NK-92 (cell line): ENCODE results near the gene BAG5.

Source experiments
- DNase-seq: peaks from one replicate; lab custom pipeline; 2025; ENCODE audit not compliant: unreplicated experiment; lab: John Stamatoyannopoulos, UW

Gene BAG5

GRCh38 chr14:103547941-103548462 is 14.5 kb downstream of the BAG5 start:
- DNase-seq: no peak

DNA sequence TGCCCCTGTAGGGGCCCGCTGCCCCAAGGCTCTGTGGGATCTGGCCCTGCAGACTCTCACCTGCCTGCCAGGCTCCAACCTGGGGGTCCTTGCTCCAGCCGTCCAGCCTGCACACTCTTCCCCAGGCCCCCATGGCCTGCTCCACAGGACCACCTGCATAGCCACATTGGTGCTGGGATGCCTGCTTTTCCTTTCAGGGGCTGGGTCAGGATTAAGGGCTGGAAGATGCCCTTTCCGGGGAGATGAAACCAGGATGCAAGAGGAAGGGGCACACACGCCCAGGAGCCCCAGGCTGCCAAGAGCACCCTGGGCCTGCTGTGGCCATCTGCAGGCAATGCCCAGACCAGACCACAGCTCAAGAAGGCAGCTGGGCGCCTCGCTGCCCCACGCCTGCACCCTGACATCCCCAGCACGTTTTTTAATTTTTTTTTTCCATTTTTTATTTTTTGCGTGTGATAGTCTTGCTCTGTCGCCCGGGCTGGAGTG is 15.0 kb downstream of the BAG5 start:
- no peak for DNase-seq

DNA sequence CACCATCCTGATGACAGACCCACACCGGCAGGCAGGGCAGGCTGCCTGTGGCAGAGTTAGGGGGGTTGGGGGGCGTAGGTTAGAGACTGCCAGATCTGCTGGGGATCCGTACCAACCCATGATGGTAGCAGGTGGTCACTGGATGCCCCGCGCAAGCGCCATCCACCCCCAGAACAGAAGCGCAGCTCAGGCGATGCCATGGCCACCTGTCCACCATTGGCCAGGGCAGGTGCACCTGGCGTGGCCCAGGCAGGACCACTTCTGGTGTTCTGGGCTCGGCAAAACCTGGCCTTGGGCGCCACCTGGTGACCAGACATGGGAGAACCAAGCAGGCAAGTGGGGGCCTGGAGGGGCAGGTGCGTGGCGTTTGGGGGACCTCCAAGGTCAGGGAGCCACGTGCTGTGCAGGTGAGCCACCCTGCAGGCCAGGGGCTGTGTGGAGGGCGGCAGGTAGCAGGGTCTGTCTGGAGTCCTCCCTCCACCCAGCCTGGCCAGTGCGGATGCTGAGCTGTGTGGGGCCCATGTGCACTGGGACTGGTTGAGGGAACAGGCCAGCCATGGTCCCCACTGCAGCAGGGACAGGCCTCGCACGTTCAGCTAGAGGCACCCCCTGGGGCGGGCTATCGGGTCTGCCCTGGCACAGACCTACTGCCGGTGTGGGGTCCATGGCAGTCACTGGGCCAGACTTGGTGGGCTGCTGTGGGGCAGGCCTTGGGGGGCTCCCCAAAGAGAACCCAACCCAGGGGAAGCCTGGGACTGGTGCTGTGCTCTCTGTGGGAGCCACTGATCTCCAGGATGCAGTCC is 15.6 kb downstream of the BAG5 start:
- DNase-seq: no peak

GRCh38 chr14:103545915-103546651 is 16.4 kb downstream of the BAG5 start:
- DNase-seq: no peak

GRCh38 chr14:103545219-103545914 is 17.1 kb downstream of the BAG5 start:
- no peak for DNase-seq

- DNase-seq: no peak
These were observed 17.9 kb downstream of the BAG5 start for GRCh38 chr14:103544388-103545218.

- DNase-seq: no peak
These were observed 18.6 kb downstream of the BAG5 start for GRCh38 chr14:103543721-103544387.

DNA sequence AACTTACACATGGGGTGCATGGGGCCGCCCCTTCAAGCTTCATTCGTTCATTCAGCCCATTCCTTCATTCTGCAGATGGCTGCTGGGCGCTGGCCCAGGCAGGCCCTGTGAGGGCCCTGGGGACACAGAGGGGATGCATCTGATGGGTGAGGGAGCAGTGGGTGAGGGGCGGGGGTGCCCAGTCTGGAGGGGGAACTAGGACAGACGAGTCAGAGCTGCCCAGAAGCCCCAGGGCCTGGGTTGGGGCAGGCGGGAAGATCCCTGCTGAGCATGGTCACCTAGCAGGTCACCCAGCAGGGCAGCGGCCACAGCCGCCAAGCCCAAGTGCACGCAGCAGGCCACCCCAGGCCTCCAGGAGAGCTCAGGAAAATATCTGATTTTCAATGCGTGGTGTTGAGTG is 19.3 kb downstream of the BAG5 start:
- DNase-seq: no peak

GRCh38 chr14:103542605-103543088 is 19.8 kb downstream of the BAG5 start:
- DNase-seq: no peak

- DNase-seq: no peak
These were observed 20.5 kb downstream of the BAG5 start for GRCh38 chr14:103541709-103542604.

DNA sequence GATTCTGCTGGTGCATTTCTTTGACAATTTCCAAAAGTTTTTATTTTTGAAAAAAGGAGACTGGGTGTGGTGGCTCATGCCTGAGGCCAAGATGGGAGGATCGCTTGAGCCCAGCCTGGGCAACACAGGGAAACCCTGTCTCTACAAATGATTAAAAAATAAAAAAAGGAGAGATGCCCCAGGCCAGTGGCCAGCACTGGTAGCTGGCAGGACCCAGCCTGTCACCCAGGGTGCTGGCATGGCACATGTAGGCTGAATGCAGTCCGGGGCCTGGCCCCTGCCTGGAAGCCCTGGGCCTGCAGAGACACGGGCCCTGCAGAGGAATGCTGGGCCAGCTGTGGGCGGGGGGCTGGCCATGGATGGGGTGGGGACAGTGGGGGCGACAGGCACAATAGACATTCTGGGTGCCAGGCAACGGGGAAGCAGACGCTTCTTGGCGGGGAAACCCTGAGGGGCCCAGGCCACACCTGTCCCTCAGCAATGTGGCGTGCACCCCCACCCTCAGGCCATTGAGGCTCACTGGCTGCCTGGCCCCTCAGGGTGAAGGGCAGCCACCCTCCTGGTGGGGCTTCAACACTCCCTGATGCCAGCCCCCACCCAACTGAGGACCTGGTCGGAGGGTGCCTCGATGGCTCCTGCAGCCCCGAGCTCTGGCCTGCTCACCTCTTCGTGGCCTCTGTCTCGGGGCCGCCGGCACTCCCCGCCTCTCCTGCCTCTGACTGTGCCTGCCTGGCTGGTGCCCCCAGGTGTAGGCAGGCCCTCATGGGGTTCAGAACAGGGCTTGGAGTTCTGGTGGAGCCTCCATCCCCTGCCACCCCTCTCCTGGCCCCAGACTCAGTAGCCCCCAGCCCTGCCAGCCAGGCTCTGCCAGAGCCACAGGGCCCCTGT is 21.4 kb downstream of the BAG5 start:
- DNase-seq: no peak

GRCh38 chr14:103539056-103539825 is 23.2 kb downstream of the BAG5 start:
- no peak for DNase-seq

DNA sequence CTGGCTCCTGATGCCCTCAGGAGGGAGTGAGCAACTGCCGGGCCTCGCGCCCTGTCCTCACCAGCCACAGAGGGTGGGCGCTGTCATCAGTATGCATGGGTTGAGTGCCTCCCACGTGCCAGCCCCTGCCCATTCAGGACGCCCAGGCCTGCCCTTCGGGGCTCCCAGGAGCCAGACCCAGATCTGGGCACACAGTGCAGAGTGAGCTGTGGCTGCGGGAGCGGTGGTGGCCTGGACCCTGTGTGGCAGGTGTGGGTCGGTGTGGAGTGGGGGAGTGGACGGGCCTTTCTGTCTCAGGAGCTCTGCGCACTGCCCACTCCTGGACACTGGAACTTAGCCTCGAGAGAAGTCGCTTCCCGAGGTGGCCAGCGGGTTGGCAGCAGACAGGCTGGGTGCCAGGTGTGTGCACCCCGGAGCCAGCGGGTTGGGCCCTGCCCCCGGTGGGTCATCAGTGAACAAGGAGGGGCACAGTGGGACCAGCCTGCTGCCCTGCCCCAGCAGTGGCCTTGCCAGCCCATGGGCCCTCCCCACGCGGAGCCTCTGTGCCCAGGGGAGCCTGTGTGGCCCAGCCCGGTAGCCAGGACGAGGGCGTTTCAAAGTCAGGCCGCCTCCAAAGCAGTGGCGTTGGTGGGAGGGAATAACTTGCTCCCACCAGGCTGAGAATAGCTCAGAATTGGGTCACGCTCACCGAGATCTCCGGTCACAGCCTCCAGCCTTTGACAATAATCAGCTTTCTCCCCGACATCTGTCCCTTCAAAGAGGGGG is 24.0 kb downstream of the BAG5 start:
- no peak for DNase-seq

DNA sequence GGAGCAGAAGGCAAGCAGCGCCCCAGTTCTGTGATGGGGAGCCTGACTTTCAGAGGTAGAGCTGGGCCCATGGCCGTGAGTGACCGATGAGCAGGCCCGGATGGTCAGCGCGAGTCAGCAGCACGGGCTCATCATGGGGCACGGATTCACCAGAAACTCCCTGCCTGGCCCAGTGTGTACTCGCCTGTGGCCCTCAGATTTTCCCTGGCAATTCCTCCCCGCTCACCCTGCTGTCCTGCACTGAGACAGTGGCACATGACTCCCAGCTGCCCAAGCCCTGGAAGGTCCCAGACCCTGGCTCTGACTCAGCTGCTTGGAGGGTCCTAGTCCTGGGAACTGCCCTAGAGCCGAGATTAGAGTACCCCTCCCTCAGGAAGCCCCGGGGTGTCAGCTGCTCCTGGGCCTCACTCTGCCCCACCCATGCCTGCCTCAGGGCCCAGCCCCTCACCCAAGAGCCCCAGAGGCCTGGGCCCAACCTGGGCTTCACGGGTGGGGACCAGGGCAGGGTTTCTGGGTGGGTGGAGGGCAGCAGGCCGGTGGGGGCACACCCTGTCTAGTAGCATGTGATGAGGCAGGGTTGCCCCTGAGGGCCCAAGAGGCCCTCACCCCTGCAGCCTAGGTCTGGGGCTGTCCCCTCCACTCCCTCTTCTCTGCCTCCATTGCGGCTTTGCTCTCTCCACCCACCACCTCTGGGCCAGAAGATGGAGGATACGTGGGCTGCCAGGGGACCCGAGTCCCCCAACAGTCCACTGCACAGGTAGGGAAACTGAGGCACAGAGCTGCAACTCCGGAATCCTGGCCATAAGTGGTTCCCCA is 25.1 kb downstream of the BAG5 start:
- DNase-seq: no peak

GRCh38 chr14:103536693-103537092 is 25.8 kb downstream of the BAG5 start:
- no peak for DNase-seq
